ENCODE measurements around the gene PTPRM. TPM values are rescaled to one million over a fixed set of nuclear protein-coding genes. Genes with fewer than 3 reads are reported as not detected.

PTPRM gene
- polyA plus RNA-seq, 3 donors = 0.04 to 2.1 (median 0.66) TPM

- 7% methylated on average over 3 of the region's 4 CpGs for WGBS (ENCODE audit: insufficient coverage)
- H3K79me2 ChIP-seq (ENCODE audit: insufficient read depth, low read length) = no peaks in the 10 kb centered on the region
- H3K4me3 ChIP-seq (replicated peaks in 1 of 3; ENCODE audit: low read depth in 2 of 3, low read length in 3 of 3) = peak overlapping the region; percentile 37 to 80 (median 78)
- Mint-ChIP-seq H3K9me3 (peaks cover 0 to 11% (median 3%) of the 10 kb centered on the region in 7 donors), H3K4me1 (peaks cover 23% of the 10 kb centered on the region), H3K36me3 (peaks cover 5 to 8% of the 10 kb centered on the region in 2 donors), H3K4me3 (peak overlapping the region; percentile 78 to 94), H3K27me3 (ENCODE audit: low read depth in 3 of 3) (peaks cover 44 to 55% (median 44%) of the 10 kb centered on the region in 3 donors), H3K27ac (no peak overlapping the region)
- DNase-seq = no peak
- H3K9ac ChIP-seq (ENCODE audit: insufficient read depth, low read length, poor library complexity, severe bottlenecking) = peak overlapping the region; percentile 76
- no peaks in the 10 kb centered on the region for H3K36me3 ChIP-seq (replicated peaks in 1 of 2; ENCODE audit: control insufficient read depth in 1 of 2, insufficient read depth in 2 of 2, low read length in 2 of 2)
- no peak overlapping the region for H3K27ac ChIP-seq (ENCODE audit: low read depth in 1 of 2, low read length in 2 of 2)
- peaks cover 0 to 5% of the 10 kb centered on the region in 2 donors for H3K9me3 ChIP-seq (replicated peaks in 1 of 2; ENCODE audit: control insufficient read depth in 1 of 2, insufficient read depth in 1 of 2, low read length in 2 of 2)
- peak overlapping the region; percentile 96 for H3K4me2 ChIP-seq (replicated peaks; ENCODE audit: extremely low read depth, low read length, poor library complexity, severe bottlenecking)
- H3K4me1 ChIP-seq (ENCODE audit: control insufficient read depth in 1 of 2, insufficient read depth in 2 of 2, low read length in 2 of 2) = peaks cover 14 to 24% of the 10 kb centered on the region in 2 donors
- H3K27me3 ChIP-seq (ENCODE audit: control insufficient read depth in 2 of 2, insufficient read depth in 2 of 2, low read length in 2 of 2) = peaks cover 41 to 51% of the 10 kb centered on the region in 2 donors
- intact Hi-C loops (cut with micrococcal nuclease) = no loop called here
- no peaks in the 10 kb centered on the region for H4K20me1 ChIP-seq (ENCODE audit: insufficient read depth, low read length)
- no peak for TF ChIP-seq CTCF (IDR thresholded peaks at IDR 0.05)
- peak overlapping the region; percentile 82 for H2AFZ ChIP-seq (ENCODE audit: insufficient read depth, low read depth, low read length, poor library complexity, severe bottlenecking)
Observed at GRCh38 chr18:7566244-7566566, 911 bp upstream of the PTPRM start.

GRCh38 chr18:7567474-7568425 lies 634 bp downstream of the PTPRM start:
- Histone ChIP-seq H3K4me2 (replicated peaks; ENCODE audit: extremely low read depth, low read length, poor library complexity, severe bottlenecking) (peak overlapping the region; percentile 96), H3K4me3 (replicated peaks in 1 of 3; ENCODE audit: low read depth in 2 of 3, low read length in 3 of 3) (peak overlapping the region; percentile 53 to 80 (median 55)), H4K20me1 (ENCODE audit: insufficient read depth, low read length) (no peaks in the 10 kb centered on the region), H3K27me3 (ENCODE audit: control insufficient read depth in 2 of 2, insufficient read depth in 2 of 2, low read length in 2 of 2) (peaks cover 41 to 56% of the 10 kb centered on the region in 2 donors), H3K36me3 (replicated peaks in 1 of 2; ENCODE audit: control insufficient read depth in 1 of 2, insufficient read depth in 2 of 2, low read length in 2 of 2) (no peaks in the 10 kb centered on the region), H3K4me1 (ENCODE audit: control insufficient read depth in 1 of 2, insufficient read depth in 2 of 2, low read length in 2 of 2) (peaks cover 14 to 24% of the 10 kb centered on the region in 2 donors), H3K9me3 (replicated peaks in 1 of 2; ENCODE audit: control insufficient read depth in 1 of 2, insufficient read depth in 1 of 2, low read length in 2 of 2) (peaks cover 0 to 5% of the 10 kb centered on the region in 2 donors), H2AFZ (ENCODE audit: insufficient read depth, low read depth, low read length, poor library complexity, severe bottlenecking) (peak overlapping the region; percentile 88), H3K27ac (ENCODE audit: low read depth in 1 of 2, low read length in 2 of 2) (no peak overlapping the region), H3K79me2 (ENCODE audit: insufficient read depth, low read length) (no peaks in the 10 kb centered on the region), H3K9ac (ENCODE audit: insufficient read depth, low read length, poor library complexity, severe bottlenecking) (peak overlapping the region; percentile 75)
- intact Hi-C loops (cut with micrococcal nuclease) = no loop called here
- WGBS (ENCODE audit: insufficient coverage) = under 1% methylated on average over 109 of the region's 109 CpGs
- peak; percentile 5 to 48 (median 41) for DNase-seq
- Mint-ChIP-seq H3K9me3 (peaks cover 0 to 11% (median 3%) of the 10 kb centered on the region in 7 donors), H3K27me3 (ENCODE audit: low read depth in 3 of 3) (peaks cover 44 to 61% (median 44%) of the 10 kb centered on the region in 3 donors), H3K36me3 (peaks cover 5 to 8% of the 10 kb centered on the region in 2 donors), H3K4me3 (peak overlapping the region; percentile 53 to 62), H3K27ac (peak overlapping the region in 1 of 7 donors; percentile 8), H3K4me1 (peaks cover 24% of the 10 kb centered on the region)
- peak; percentile 11 for TF ChIP-seq CTCF (IDR thresholded peaks at IDR 0.05)
